H9 (cell line): ENCODE measurements around the gene MAMDC4. TPM values are rescaled to one million over a fixed set of nuclear protein-coding genes. Genes with fewer than 3 reads are reported as not detected.
"Not testable (repeated sequence)": the region's sequence is repeated elsewhere in the genome, so short reads cannot be mapped to it uniquely, and the experiment has no call there.

Source experiments
- DNase-seq: peaks from one replicate; pipeline ENCODE4 v3.0.0-alpha.2; 2017
- H2AFZ ChIP-seq: one replicate; pipeline ENCODE4 v1.6.1; 2013; ENCODE audit warnings: mild to moderate bottlenecking, low read length, control low read depth, moderate library complexity
- H2AK5ac ChIP-seq: 2 replicates; pipeline ENCODE4 v1.6.1; 2013; ENCODE audit warnings: low read length, control low read depth, mixed read lengths; ENCODE audit not compliant: insufficient read length
- H2BK120ac ChIP-seq: one replicate; pipeline ENCODE4 v1.6.1; 2013; ENCODE audit warnings: low read depth, mild to moderate bottlenecking, low read length, control low read depth, inconsistent platforms; ENCODE audit not compliant: poor library complexity, severe bottlenecking
- H2BK12ac ChIP-seq: 2 replicates; pipeline ENCODE4 v1.6.1; 2013; ENCODE audit warnings: low read length, control low read depth, mixed read lengths, low read depth; ENCODE audit not compliant: insufficient read length
- H2BK15ac ChIP-seq: 2 replicates; pipeline ENCODE4 v1.6.1; 2013; ENCODE audit warnings: low read depth, low read length, control low read depth
- H2BK20ac ChIP-seq: one replicate; pipeline ENCODE4 v1.6.1; 2013; ENCODE audit warnings: low read depth, mild to moderate bottlenecking, low read length, control low read depth, inconsistent platforms; ENCODE audit not compliant: poor library complexity, severe bottlenecking
- H2BK5ac ChIP-seq: 2 replicates; pipeline ENCODE4 v1.6.1; 2013; ENCODE audit warnings: low read length, control low read depth, mixed read lengths; ENCODE audit not compliant: insufficient read length
- H3K14ac ChIP-seq: 2 replicates; pipeline ENCODE4 v1.6.1; 2013; ENCODE audit warnings: low read length, control low read depth; ENCODE audit not compliant: insufficient read depth
- H3K18ac ChIP-seq: 2 replicates; pipeline ENCODE4 v1.6.1; 2013; ENCODE audit warnings: low read depth, mild to moderate bottlenecking, mixed read lengths, low read length, control low read depth; ENCODE audit not compliant: insufficient read length
- H3K23ac ChIP-seq: 2 replicates; pipeline ENCODE4 v1.6.1; 2013; ENCODE audit warnings: low read length, control low read depth, mixed read lengths, low read depth; ENCODE audit not compliant: insufficient read length
- H3K23me2 ChIP-seq: 2 replicates; pipeline ENCODE4 v1.6.1; 2013; ENCODE audit warnings: low read depth, mild to moderate bottlenecking, mixed read lengths, low read length, control low read depth; ENCODE audit not compliant: insufficient read length, poor library complexity, severe bottlenecking
- H3K27ac ChIP-seq: 2 replicates; pipeline ENCODE4 v1.5.1; 2013; ENCODE audit warnings: low read length, control low read depth, mixed read lengths, low read depth; ENCODE audit not compliant: insufficient read length
- H3K27me3 ChIP-seq: 2 replicates; pipeline ENCODE4 v1.6.1; 2013; ENCODE audit warnings: low read length, control low read depth, inconsistent platforms; ENCODE audit not compliant: insufficient read depth
- H3K4ac ChIP-seq: 2 replicates; pipeline ENCODE4 v1.6.1; 2013; ENCODE audit warnings: low read depth, mild to moderate bottlenecking, control low read depth, inconsistent platforms, low read length, moderate library complexity
- H3K4me1 ChIP-seq: 2 replicates; pipeline ENCODE4 v1.6.1; 2013; ENCODE audit warnings: low read length, control low read depth, inconsistent platforms; ENCODE audit not compliant: insufficient read depth
- H3K4me2 ChIP-seq: 2 replicates; pipeline ENCODE4 v1.6.1; 2013; ENCODE audit warnings: low read length, control low read depth, mixed read lengths; ENCODE audit not compliant: insufficient read length, insufficient read depth
- H3K56ac ChIP-seq: 2 replicates; pipeline ENCODE4 v1.6.1; 2013; ENCODE audit warnings: low read depth, mild to moderate bottlenecking, mixed read lengths, low read length, control low read depth; ENCODE audit not compliant: insufficient read length
- H3K79me1 ChIP-seq: 2 replicates; pipeline ENCODE4 v1.6.1; 2013; ENCODE audit warnings: low read depth, mild to moderate bottlenecking, moderate library complexity, low read length, control low read depth, inconsistent platforms; ENCODE audit not compliant: insufficient read depth, poor library complexity, severe bottlenecking
- H3K79me2 ChIP-seq: 2 replicates; pipeline ENCODE4 v1.6.1; 2013; ENCODE audit warnings: low read length, control low read depth, inconsistent platforms; ENCODE audit not compliant: insufficient read depth
- H3K9ac ChIP-seq: 2 replicates; pipeline ENCODE4 v1.6.1; 2013; ENCODE audit warnings: low read length, control low read depth, mixed read lengths; ENCODE audit not compliant: insufficient read length; ENCODE audit errors: extremely low read depth
- H3K9me3 ChIP-seq: one replicate; pipeline ENCODE4 v1.6.1; 2013; ENCODE audit warnings: low read depth, low read length, inconsistent platforms; ENCODE audit not compliant: control insufficient read depth
- H3T11ph ChIP-seq: one replicate; pipeline ENCODE4 v1.6.1; 2013; ENCODE audit warnings: mild to moderate bottlenecking, low read length, control low read depth, inconsistent platforms
- H4K20me1 ChIP-seq: one replicate; pipeline ENCODE4 v1.6.1; 2013; ENCODE audit not compliant: control insufficient read depth, insufficient read length, insufficient read depth
- H4K5ac ChIP-seq: 2 replicates; pipeline ENCODE4 v1.6.1; 2013; ENCODE audit warnings: low read depth, mild to moderate bottlenecking, mixed read lengths, low read length, control low read depth; ENCODE audit not compliant: insufficient read length
- H4K8ac ChIP-seq: replicated peaks from 2 replicates; pipeline ENCODE4 v1.6.1; 2013; ENCODE audit warnings: low read length, control low read depth, mixed read lengths, low read depth; ENCODE audit not compliant: insufficient read length
- H4K91ac ChIP-seq: 2 replicates; pipeline ENCODE4 v1.6.1; 2013; ENCODE audit warnings: low read depth, mild to moderate bottlenecking, moderate library complexity, mixed read lengths, low read length, control low read depth; ENCODE audit not compliant: insufficient read length
- H3K27ac Mint-ChIP-seq, 3 experiments: 2 replicates in 2 of 3; 3 replicates in 1 of 3; pipeline ENCODE4 v1.8.0; 2020 to 2021; ENCODE audit warnings: mixed read lengths in 3 of 3, mild to moderate bottlenecking in 1 of 3, moderate library complexity in 1 of 3
- H3K27me3 Mint-ChIP-seq: 2 replicates; pipeline ENCODE4 v1.8.0; 2021; ENCODE audit warnings: low read depth, mild to moderate bottlenecking, moderate library complexity, mixed read lengths
- H3K36me3 Mint-ChIP-seq, 3 experiments: 2 replicates in 2 of 3; 3 replicates in 1 of 3; pipeline ENCODE4 v1.8.0; 2020 to 2021; ENCODE audit warnings: low read depth in 3 of 3, mixed read lengths in 3 of 3; ENCODE audit not compliant: insufficient read depth in 1 of 3
- H3K4me1 Mint-ChIP-seq, 2 experiments: 2 replicates each; pipeline ENCODE4 v1.8.0; 2020; ENCODE audit warnings: mixed read lengths in 2 of 2
- H3K4me3 Mint-ChIP-seq, 2 experiments: 2 replicates in 1 of 2; 3 replicates in 1 of 2; pipeline ENCODE4 v1.8.0; 2020 to 2021; ENCODE audit warnings: mild to moderate bottlenecking in 2 of 2, mixed read lengths in 2 of 2, moderate library complexity in 1 of 2
- H3K9me3 Mint-ChIP-seq, 2 experiments: 2 replicates in 1 of 2; 3 replicates in 1 of 2; pipeline ENCODE4 v1.8.0; 2020; ENCODE audit warnings: mild to moderate bottlenecking in 2 of 2, mixed read lengths in 2 of 2, moderate library complexity in 1 of 2
- WGBS: extraction: QIAGEN DNeasy Blood & Tissue Kit; methylation state at CpG from one replicate; pipeline ENCODE4 v1.1.7; 2013; ENCODE audit warnings: missing lambda C conversion rate, low lambda C conversion rate, mixed read lengths; ENCODE audit not compliant: insufficient read length; ENCODE audit errors: extremely low coverage; 5-methylcytosine and 5-hydroxymethylcytosine counted together
- total RNA-seq: library from RNA; stranded (reverse); gene quantifications from 2 replicates; pipeline ENCODE4 v1.2.1, GENCODE V29; 2021

Gene MAMDC4
- total RNA-seq, 1 experiment from 2014 or later: 9.2 TPM

DNA sequence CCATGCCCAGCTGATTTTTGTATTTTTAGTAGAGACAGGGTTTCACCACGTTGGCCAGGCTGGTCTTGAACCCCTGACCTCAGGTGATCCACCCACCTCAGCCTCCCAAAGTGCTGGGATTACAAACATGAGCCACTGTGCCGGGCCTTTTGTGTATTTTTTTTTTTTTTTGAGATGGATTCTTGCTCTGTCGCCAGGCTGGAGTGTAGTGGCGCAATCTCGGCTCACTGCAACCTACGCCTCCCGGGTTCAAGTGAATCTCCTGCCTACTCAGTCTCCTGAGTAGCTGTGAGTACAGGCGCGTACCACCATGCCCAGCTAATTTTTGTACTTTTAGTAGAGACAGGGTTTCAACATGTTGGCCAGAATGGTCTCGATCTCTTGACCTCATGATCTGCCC, 31.5 kb downstream of the MAMDC4 start:
- not testable (repeated sequence) for H3K79me1 ChIP-seq, H2BK120ac ChIP-seq, H3K27ac ChIP-seq, H3K4me2 ChIP-seq, H3K27ac Mint-ChIP-seq, H2AK5ac ChIP-seq, H3K9me3 Mint-ChIP-seq, H3K18ac ChIP-seq, H3K9ac ChIP-seq, H2BK20ac ChIP-seq, H3K56ac ChIP-seq, H3K36me3 Mint-ChIP-seq, H3K27me3 Mint-ChIP-seq, H3K27me3 ChIP-seq, H2AFZ ChIP-seq, DNase-seq, H3K23ac ChIP-seq, H2BK12ac ChIP-seq, H3K9me3 ChIP-seq, H4K8ac ChIP-seq, H4K91ac ChIP-seq, H3T11ph ChIP-seq, H3K23me2 ChIP-seq, H3K14ac ChIP-seq, H3K4me3 Mint-ChIP-seq, H2BK5ac ChIP-seq, H4K20me1 ChIP-seq, H4K5ac ChIP-seq, H3K4ac ChIP-seq, H3K4me1 ChIP-seq, H3K79me2 ChIP-seq, H2BK15ac ChIP-seq
- H3K4me1 Mint-ChIP-seq: peaks cover 12 to 16% of the 10 kb centered on the region in 2 experiments
- no CpG with 5 or more reads among the region's 10 CpGs for WGBS
